VCaP (cell line): Measurements from ENCODE around the gene SLC45A2.
"Not testable (repeated sequence)": the region's sequence is repeated elsewhere in the genome, so short reads cannot be mapped to it uniquely, and the experiment has no call there.

ENCODE experiments used
- H3K27ac ChIP-seq: fragments of 450-650 bp; 2 replicates; pipeline ENCODE4 v1.5.1; 2017
- TF ChIP-seq, protein P1 (sequence below): fragments of 450-650 bp; conservative IDR thresholded peaks from 2 replicates; pipeline ENCODE4 v1.5.1; 2017; ENCODE audit warnings: mild to moderate bottlenecking, moderate library complexity

SLC45A2 gene

DNA sequence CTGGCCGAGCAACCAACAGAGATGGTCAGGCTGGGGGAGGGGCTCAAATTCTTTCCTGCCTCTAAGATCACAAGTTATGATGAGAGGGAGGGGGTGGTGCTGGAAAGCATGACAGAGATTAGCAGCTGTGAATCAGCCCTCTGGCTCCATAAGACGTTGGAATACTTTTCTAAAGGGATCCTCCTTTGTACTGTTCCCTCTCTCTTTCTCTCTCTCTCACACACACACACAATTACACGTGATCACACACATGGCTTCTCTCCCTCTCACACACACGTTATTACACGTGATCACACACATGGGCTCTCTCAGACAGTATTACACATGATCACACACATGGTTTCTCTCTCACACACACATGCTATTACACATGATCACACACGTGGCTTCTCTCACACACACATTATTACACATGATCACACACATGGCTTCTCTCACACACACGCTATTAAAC lies at the start of gene SLC45A2:
SLC45A2 (minus strand) TSS at position 23 of the 454 bp plus-strand sequence. CDS start 110 bp downstream, outside the sequence.
- TF ChIP-seq, protein P1, sequence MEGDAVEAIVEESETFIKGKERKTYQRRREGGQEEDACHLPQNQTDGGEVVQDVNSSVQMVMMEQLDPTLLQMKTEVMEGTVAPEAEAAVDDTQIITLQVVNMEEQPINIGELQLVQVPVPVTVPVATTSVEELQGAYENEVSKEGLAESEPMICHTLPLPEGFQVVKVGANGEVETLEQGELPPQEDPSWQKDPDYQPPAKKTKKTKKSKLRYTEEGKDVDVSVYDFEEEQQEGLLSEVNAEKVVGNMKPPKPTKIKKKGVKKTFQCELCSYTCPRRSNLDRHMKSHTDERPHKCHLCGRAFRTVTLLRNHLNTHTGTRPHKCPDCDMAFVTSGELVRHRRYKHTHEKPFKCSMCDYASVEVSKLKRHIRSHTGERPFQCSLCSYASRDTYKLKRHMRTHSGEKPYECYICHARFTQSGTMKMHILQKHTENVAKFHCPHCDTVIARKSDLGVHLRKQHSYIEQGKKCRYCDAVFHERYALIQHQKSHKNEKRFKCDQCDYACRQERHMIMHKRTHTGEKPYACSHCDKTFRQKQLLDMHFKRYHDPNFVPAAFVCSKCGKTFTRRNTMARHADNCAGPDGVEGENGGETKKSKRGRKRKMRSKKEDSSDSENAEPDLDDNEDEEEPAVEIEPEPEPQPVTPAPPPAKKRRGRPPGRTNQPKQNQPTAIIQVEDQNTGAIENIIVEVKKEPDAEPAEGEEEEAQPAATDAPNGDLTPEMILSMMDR, result no peak
- peak within 1 kb of the TSS; percentile 40 for H3K27ac ChIP-seq

- TF ChIP-seq, protein P1, result no peak
- no peak overlapping the region for H3K27ac ChIP-seq
Measured at GRCh38 chr5:34031966-34032365, 47.5 kb upstream of the SLC45A2 start.

GRCh38 chr5:34031117-34031516 lies 46.6 kb upstream of the SLC45A2 start:
- no peak overlapping the region for H3K27ac ChIP-seq
- TF ChIP-seq, protein P1, result no peak

DNA sequence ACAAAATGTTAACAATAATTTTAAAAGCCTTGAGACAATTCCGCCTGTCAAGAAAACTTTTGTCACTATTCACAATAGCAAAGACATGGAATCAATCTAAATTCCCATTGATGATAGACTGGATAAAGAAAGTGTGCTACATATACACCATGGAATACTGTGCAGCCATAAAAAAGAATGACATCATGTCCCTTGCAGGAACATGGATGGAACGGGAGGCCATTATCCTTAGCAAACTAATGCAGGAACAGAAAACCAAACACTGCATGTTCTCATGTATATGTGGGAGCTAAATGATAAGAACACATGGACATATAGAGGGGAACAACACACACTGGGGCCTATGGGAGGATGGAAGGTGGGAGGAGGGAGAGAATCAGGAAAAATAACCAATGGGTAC lies 46.1 kb upstream of the SLC45A2 start:
- H3K27ac ChIP-seq, result not testable (repeated sequence)

GRCh38 chr5:34030048-34030447 lies 45.6 kb upstream of the SLC45A2 start:
- no peak overlapping the region for H3K27ac ChIP-seq
- TF ChIP-seq, protein P1, result no peak

GRCh38 chr5:34028349-34028748 lies 43.9 kb upstream of the SLC45A2 start:
- TF ChIP-seq, protein P1, result no peak
- no peak overlapping the region for H3K27ac ChIP-seq

GRCh38 chr5:34026089-34026761 lies 41.7 kb upstream of the SLC45A2 start:
- TF ChIP-seq, protein P1, result no peak
- no peak overlapping the region for H3K27ac ChIP-seq

DNA sequence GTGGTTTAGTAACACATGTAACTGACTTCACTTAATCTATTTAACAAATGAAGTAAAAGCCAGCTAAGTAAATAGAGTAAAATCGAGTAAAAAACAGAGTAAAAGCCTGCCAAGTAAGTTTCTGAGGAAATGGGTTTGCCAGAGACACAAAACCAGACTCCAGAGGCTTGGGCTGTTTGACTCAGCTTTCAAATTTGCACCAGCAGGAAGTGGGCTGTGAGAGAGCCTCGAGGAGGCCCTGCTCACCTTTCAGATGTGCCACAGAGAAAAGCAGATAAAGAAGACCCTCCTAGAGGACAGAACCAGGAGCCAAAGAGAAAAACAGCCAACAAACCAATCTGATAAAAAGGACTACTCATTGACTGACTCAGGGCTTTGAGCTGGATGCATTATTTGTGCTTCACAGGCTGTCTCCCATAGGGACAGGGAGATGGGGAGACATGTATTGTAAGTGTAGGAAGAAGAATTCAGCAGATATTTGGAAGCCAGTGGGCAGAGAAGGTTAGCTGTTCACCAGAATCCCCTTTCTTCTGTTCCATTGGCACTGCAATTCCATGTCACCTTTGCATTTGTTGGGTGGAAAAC lies 37.7 kb upstream of the SLC45A2 start:
- TF ChIP-seq, protein P1, result no peak

More for the DNA sequence above, 37.7 kb upstream of the SLC45A2 start:
- no peak overlapping the region for H3K27ac ChIP-seq
